Medulla oblongata (tissue), 1 donor: ENCODE data around the gene IL36B.
"Not testable (repeated sequence)": the region's sequence is repeated elsewhere in the genome, so short reads cannot be mapped to it uniquely, and the experiment has no call there.

Experiments
- DNase-seq: peaks from one replicate; pipeline ENCODE4 v3.0.0-alpha.2; 2015; ENCODE audit errors: extremely low spot score

Gene IL36B

GRCh38 chr2:113052396-113052917, at the start of gene IL36B:
TSS of gene IL36B (minus strand) at chr2:113052867.
- no peak for DNase-seq

GRCh38 chr2:113102133-113102532, 49.5 kb upstream of the IL36B start:
- no peak for DNase-seq

- DNase-seq, result no peak
These were observed 45.9 kb upstream of the IL36B start for GRCh38 chr2:113098532-113098931.

- no peak for DNase-seq
These were observed 45.4 kb upstream of the IL36B start for GRCh38 chr2:113098041-113098440.

- not testable (repeated sequence) for DNase-seq
These were observed 44.4 kb upstream of the IL36B start for GRCh38 chr2:113096842-113097618.

- DNase-seq, result not testable (repeated sequence)
These were observed 43.6 kb upstream of the IL36B start for GRCh38 chr2:113096306-113096705.

- no peak for DNase-seq
These were observed 40.9 kb upstream of the IL36B start for GRCh38 chr2:113093613-113093977.

GRCh38 chr2:113092864-113093612, 40.4 kb upstream of the IL36B start:
- no peak for DNase-seq

- DNase-seq, result no peak
These were observed 38.7 kb upstream of the IL36B start for GRCh38 chr2:113091231-113091896.

- peak; percentile 46 for DNase-seq
These were observed 37.2 kb upstream of the IL36B start for GRCh38 chr2:113089916-113090315.

- DNase-seq, result no peak
These were observed 35.7 kb upstream of the IL36B start for GRCh38 chr2:113088213-113088992.

- no peak for DNase-seq
These were observed 32.9 kb upstream of the IL36B start for GRCh38 chr2:113085542-113085941.

GRCh38 chr2:113084249-113085000, 31.8 kb upstream of the IL36B start:
- no peak for DNase-seq

- no peak for DNase-seq
These were observed 30.6 kb upstream of the IL36B start for GRCh38 chr2:113083296-113083695.

GRCh38 chr2:113081488-113082210, 29.0 kb upstream of the IL36B start:
- no peak for DNase-seq

- peak; percentile 11 for DNase-seq
These were observed 27.5 kb upstream of the IL36B start for GRCh38 chr2:113080134-113080533.

GRCh38 chr2:113079131-113079530, 26.5 kb upstream of the IL36B start:
- DNase-seq, result no peak

GRCh38 chr2:113078350-113078839, 25.7 kb upstream of the IL36B start:
- no peak for DNase-seq

- no peak for DNase-seq
These were observed 25.3 kb upstream of the IL36B start for GRCh38 chr2:113077921-113078320.
